Rectal smooth muscle tissue (tissue), 1 donor: Measurements from ENCODE around the gene DAPP1.
A peak's percentile ranks its signal among the peaks of the same experiment; 100 is the strongest.
"Not testable (repeated sequence)": the region's sequence is repeated elsewhere in the genome, so short reads cannot be mapped to it uniquely, and the experiment has no call there.

Experiments
- H3K27ac ChIP-seq: one replicate; pipeline ENCODE4 v1.7.0; 2013; ENCODE audit warnings: low read depth, low read length, inconsistent platforms
- H3K27me3 ChIP-seq: one replicate; pipeline ENCODE4 v1.7.0; 2013; ENCODE audit warnings: low read length; ENCODE audit not compliant: control insufficient read depth, insufficient read depth
- H3K36me3 ChIP-seq: one replicate; pipeline ENCODE4 v1.7.0; 2013; ENCODE audit warnings: low read length; ENCODE audit not compliant: control insufficient read depth, insufficient read depth
- H3K4me1 ChIP-seq: one replicate; pipeline ENCODE4 v1.7.0; 2013; ENCODE audit warnings: low read length; ENCODE audit not compliant: control insufficient read depth, insufficient read depth
- H3K4me3 ChIP-seq: one replicate; pipeline ENCODE4 v1.7.0; 2013; ENCODE audit warnings: low read length
- H3K9ac ChIP-seq: one replicate; pipeline ENCODE4 v1.7.0; 2013; ENCODE audit warnings: low read length

DAPP1 gene

DNA sequence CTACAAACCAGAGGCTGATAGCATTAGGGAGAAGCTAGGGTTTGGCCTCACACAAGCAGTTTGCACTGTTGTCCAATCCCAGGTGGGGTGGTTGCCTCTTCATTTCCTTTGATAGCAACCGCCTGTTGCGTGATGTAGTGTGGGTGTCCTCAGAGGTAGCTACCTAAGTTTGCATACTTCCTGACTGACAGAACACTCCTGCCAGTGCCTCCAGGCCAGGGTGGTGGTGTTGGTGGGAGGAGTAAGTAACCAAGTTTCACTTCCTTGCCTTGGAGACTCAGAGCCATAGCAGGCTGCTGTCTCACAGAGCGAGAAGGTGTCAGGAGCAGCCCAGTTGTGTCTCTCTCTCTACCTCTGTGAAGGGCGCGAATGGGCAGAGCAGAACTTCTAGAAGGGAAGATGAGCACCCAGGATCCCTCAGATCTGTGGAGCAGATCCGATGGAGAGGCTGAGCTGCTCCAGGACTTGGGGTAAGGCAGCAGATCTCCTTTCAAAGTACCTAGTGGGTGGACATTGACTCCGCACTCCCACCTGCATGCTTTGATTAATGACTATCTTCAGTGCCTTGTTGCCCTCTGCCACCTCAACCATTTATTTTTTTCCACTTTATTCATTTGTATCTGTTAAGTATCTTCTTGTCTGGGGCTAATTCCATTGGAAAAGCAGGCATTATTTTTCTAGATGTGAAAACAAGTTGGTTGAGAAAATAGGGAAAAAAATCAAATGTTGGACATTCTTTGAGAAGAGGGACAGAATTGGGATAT is at the start of gene DAPP1:
TSS of gene DAPP1 (plus strand) at position 283 of the 764 bp plus-strand sequence. CDS start at position 370, 87 bp downstream.
- Histone ChIP-seq H3K27me3 (no peaks in the 10 kb centered on the region), H3K9ac (no peak within 1 kb of the TSS), H3K36me3 (no peaks in the 10 kb centered on the region), H3K4me1 (no peaks in the 10 kb centered on the region), H3K4me3 (peak within 1 kb of the TSS; percentile 31), H3K27ac (no peak within 1 kb of the TSS)

- not testable (repeated sequence) for H3K36me3 ChIP-seq, H3K9ac ChIP-seq, H3K4me3 ChIP-seq, H3K27ac ChIP-seq, H3K27me3 ChIP-seq, H3K4me1 ChIP-seq
Observed at GRCh38 chr4:99770842-99771241, 45.8 kb upstream of the DAPP1 start.

DNA sequence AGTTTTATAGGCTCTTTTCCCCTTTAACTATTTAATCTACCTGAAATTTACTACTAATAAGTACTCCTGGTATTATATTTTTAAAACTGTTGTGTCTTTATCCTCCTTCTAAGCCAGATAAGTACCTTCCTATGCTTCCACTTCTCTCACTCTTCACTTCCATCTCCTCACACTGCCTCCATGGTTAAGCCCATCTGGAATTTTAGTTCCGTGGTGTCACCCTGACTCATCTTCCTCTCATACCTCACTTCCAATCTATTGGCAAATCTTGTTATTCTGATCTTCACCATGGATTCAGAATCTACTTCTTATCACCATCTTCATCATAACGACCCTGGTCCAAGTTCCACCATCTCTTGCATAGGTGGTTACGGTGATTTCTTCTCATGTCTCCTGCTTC is 32.7 kb upstream of the DAPP1 start:
- H3K27me3 ChIP-seq, result no peaks in the 10 kb centered on the region
- H3K4me1 ChIP-seq, result no peaks in the 10 kb centered on the region
- no peaks in the 10 kb centered on the region for H3K36me3 ChIP-seq

DNA sequence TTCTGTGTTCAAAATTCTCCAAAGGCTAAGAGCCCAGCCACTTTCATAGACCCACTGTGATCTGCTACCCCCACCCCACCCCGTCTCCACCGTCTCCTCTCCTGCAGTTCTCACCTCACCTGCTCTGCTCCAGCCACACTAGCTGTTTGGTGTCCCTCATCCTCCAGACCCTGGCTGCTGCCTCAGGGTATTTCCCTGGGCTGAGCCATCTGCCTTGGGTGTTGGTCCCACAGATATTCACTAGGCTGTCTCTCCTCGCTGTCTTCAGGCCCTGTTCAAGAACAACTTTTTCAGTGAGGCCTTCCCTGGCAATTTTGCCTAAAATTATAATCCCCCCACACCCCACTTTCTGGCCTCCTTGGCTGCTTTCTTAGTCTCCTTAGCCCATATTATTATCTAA is 31.8 kb upstream of the DAPP1 start:
- H3K27ac ChIP-seq, result no peak overlapping the region
- H3K36me3 ChIP-seq, result no peaks in the 10 kb centered on the region
- H3K9ac ChIP-seq, result no peak overlapping the region
- H3K27me3 ChIP-seq, result no peaks in the 10 kb centered on the region
- H3K4me1 ChIP-seq, result no peaks in the 10 kb centered on the region
- H3K4me3 ChIP-seq, result no peak overlapping the region

More for the DNA sequence above, 32.7 kb upstream of the DAPP1 start:
- Histone ChIP-seq H3K9ac (no peak overlapping the region), H3K4me3 (no peak overlapping the region), H3K27ac (no peak overlapping the region)

GRCh38 chr4:99790796-99791617 is 25.6 kb upstream of the DAPP1 start:
- Histone ChIP-seq H3K27ac (no peak overlapping the region), H3K36me3 (no peaks in the 10 kb centered on the region), H3K4me3 (no peak overlapping the region), H3K9ac (no peak overlapping the region), H3K4me1 (no peaks in the 10 kb centered on the region), H3K27me3 (no peaks in the 10 kb centered on the region)

DNA sequence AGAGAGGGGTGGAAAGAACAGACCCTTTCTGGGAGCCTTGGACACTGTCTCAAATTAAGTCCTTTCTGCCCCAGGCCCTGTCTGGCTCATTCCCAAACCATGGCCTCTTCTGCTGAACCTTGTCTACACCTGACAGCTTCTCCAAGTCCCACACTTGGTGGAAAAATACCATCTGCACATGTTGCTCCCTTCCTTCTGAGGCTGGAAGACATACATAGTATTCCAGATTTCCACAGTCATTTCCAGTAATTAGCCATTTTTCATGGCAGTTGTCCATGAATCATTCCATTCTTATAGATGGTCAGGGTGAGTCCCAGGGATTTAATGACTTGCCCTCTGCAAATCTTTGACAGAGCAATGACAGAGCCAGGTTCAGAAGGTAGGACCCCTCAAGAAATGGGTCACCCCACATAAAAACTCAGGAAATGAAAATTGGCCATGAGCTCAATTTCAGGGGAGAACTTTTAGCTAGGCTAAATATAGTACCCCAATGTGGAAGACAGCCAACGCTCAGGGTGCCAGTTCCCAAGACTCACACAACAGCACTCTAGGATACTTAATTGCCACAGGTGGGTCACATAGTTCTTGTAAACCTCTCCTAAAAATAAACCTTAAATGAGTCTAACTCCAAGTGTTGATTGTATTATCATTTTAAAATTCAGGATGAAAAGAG is 16.2 kb upstream of the DAPP1 start:
- Histone ChIP-seq H3K9ac (no peak overlapping the region), H3K36me3 (no peaks in the 10 kb centered on the region), H3K4me3 (no peak overlapping the region), H3K27ac (no peak overlapping the region), H3K4me1 (peaks cover 2% of the 10 kb centered on the region), H3K27me3 (no peaks in the 10 kb centered on the region)

- H3K4me1 ChIP-seq, result peaks cover 2% of the 10 kb centered on the region
- H3K9ac ChIP-seq, result no peak overlapping the region
- no peak overlapping the region for H3K27ac ChIP-seq
- no peaks in the 10 kb centered on the region for H3K27me3 ChIP-seq
- no peak overlapping the region for H3K4me3 ChIP-seq
- H3K36me3 ChIP-seq, result no peaks in the 10 kb centered on the region
Observed at GRCh38 chr4:99801005-99801699, 15.5 kb upstream of the DAPP1 start.

GRCh38 chr4:99803566-99804101 is 13.0 kb upstream of the DAPP1 start:
- H3K27me3 ChIP-seq, result no peaks in the 10 kb centered on the region
- H3K27ac ChIP-seq, result no peak overlapping the region
- peaks cover 2% of the 10 kb centered on the region for H3K4me1 ChIP-seq
- H3K36me3 ChIP-seq, result no peaks in the 10 kb centered on the region
- H3K9ac ChIP-seq, result no peak overlapping the region
- no peak overlapping the region for H3K4me3 ChIP-seq

- no peak overlapping the region for H3K4me3 ChIP-seq
- peaks cover 2% of the 10 kb centered on the region for H3K4me1 ChIP-seq
- H3K27ac ChIP-seq, result no peak overlapping the region
- H3K27me3 ChIP-seq, result no peaks in the 10 kb centered on the region
- H3K36me3 ChIP-seq, result no peaks in the 10 kb centered on the region
- no peak overlapping the region for H3K9ac ChIP-seq
Observed at GRCh38 chr4:99806545-99806944, 10.1 kb upstream of the DAPP1 start.

DNA sequence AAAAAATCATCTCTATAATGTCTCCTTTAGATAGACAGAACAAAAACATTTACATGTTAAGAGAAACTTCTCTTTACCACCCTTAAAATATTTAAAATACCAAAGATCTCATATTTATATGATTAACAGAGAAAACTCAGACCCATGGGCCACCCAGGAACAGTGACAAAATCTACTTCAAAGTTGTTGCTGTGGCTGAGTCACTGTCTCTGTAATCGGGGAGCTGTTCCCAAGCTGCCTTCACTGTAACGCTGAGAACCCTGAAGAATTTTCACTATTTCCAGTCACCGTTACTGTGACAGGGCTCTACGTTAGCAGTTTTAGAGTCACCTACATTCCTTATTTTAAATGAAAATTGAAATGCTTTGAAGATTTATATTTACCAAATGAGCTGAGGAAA is 9.0 kb upstream of the DAPP1 start:
- H3K9ac ChIP-seq, result no peak overlapping the region
- H3K4me1 ChIP-seq, result peaks cover 2% of the 10 kb centered on the region
- no peak overlapping the region for H3K4me3 ChIP-seq
- no peak overlapping the region for H3K27ac ChIP-seq
- no peaks in the 10 kb centered on the region for H3K36me3 ChIP-seq
- no peaks in the 10 kb centered on the region for H3K27me3 ChIP-seq

GRCh38 chr4:99808260-99808857 is 8.3 kb upstream of the DAPP1 start:
- H3K4me1 ChIP-seq, result no peaks in the 10 kb centered on the region
- H3K27me3 ChIP-seq, result no peaks in the 10 kb centered on the region
- no peak overlapping the region for H3K4me3 ChIP-seq
- no peak overlapping the region for H3K9ac ChIP-seq
- H3K36me3 ChIP-seq, result no peaks in the 10 kb centered on the region
- no peak overlapping the region for H3K27ac ChIP-seq
